ENCODE measurements around the gene XKRX. TPM values are rescaled to one million over a fixed set of nuclear protein-coding genes. Genes with fewer than 3 reads are reported as not detected.

The XKRX gene
- total and polyA plus RNA-seq, 4 donors: under 0.01 TPM; not detected in 3

GRCh38 chrX:100948557-100948956, 19.8 kb upstream of the XKRX start:
- Histone ChIP-seq H3K9me3 (ENCODE audit: control insufficient read depth in 4 of 4, low read length in 3 of 4) (no peaks in the 10 kb centered on the region), H3K36me3 (ENCODE audit: control insufficient read depth in 4 of 4, insufficient read depth in 3 of 4, low read depth in 1 of 4, low read length in 3 of 4) (no peaks in the 10 kb centered on the region)
- WGBS: 96% methylated on average over 1 of the region's 1 CpG

GRCh38 chrX:100946299-100946927, 17.7 kb upstream of the XKRX start:
- no peak overlapping the region for H3K27ac ChIP-seq (ENCODE audit: low read depth in 1 of 2, low read length in 2 of 2)
- WGBS: 79% methylated on average over 2 of the region's 2 CpGs

More at GRCh38 chrX:100948557-100948956, 19.8 kb upstream of the XKRX start:
- Histone ChIP-seq H3K27me3 (ENCODE audit: control insufficient read depth in 4 of 4, insufficient read depth in 4 of 4, low read length in 3 of 4) (peaks cover 0 to 2% (median 0%) of the 10 kb centered on the region in 4 donors), H3K9ac (ENCODE audit: low read depth in 1 of 2, low read length in 2 of 2) (no peak overlapping the region), H3K27ac (ENCODE audit: low read depth in 1 of 2, low read length in 2 of 2) (no peak overlapping the region), H3K4me1 (ENCODE audit: control insufficient read depth in 4 of 4, insufficient read depth in 4 of 4, low read length in 3 of 4) (no peaks in the 10 kb centered on the region), H3K4me3 (ENCODE audit: low read depth in 1 of 3, low read length in 3 of 3) (no peak overlapping the region)
- no peak for TF ChIP-seq YY1 (IDR thresholded peaks at IDR 0.05)
- TF ChIP-seq SP1 (IDR thresholded peaks at IDR 0.05): no peak
- no peak for TF ChIP-seq HNF4G (IDR thresholded peaks at IDR 0.05)
- no peak for TF ChIP-seq ATF3 (IDR thresholded peaks at IDR 0.05)
- TF ChIP-seq EGR1 (IDR thresholded peaks at IDR 0.05; ENCODE audit: low read depth in 2 of 2): no peak
- TF ChIP-seq, protein P1, sequence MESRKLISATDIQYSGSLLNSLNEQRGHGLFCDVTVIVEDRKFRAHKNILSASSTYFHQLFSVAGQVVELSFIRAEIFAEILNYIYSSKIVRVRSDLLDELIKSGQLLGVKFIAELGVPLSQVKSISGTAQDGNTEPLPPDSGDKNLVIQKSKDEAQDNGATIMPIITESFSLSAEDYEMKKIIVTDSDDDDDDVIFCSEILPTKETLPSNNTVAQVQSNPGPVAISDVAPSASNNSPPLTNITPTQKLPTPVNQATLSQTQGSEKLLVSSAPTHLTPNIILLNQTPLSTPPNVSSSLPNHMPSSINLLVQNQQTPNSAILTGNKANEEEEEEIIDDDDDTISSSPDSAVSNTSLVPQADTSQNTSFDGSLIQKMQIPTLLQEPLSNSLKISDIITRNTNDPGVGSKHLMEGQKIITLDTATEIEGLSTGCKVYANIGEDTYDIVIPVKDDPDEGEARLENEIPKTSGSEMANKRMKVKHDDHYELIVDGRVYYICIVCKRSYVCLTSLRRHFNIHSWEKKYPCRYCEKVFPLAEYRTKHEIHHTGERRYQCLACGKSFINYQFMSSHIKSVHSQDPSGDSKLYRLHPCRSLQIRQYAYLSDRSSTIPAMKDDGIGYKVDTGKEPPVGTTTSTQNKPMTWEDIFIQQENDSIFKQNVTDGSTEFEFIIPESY (IDR thresholded peaks at IDR 0.05): no peak
- no peak for TF ChIP-seq JUND (IDR thresholded peaks at IDR 0.05)
- TF ChIP-seq, protein P2, sequence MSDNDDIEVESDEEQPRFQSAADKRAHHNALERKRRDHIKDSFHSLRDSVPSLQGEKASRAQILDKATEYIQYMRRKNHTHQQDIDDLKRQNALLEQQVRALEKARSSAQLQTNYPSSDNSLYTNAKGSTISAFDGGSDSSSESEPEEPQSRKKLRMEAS (IDR thresholded peaks at IDR 0.05): no peak
- no peak for DNase-seq (ENCODE audit: low spot score)

DNA sequence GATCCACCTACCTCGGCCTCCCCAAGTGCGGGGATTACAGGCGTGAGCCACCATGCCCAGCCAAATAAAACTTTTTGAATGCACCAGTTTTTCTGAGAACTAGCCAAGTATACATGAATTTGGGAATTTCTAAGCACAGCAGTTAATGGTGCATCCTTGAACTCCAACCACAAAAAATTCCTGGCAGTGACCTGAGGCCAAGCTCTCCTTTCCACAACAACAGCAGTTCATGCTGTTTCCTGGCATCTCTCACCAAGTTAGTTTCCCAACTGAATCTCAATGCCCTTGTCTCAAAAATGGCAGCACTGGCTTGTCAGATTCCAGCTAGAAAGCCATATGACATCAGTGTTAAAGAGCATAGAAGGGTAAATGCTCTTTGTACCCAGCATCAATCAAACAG, 15.9 kb upstream of the XKRX start:
- no peaks in the 10 kb centered on the region for H3K9me3 ChIP-seq (ENCODE audit: control insufficient read depth in 4 of 4, low read length in 3 of 4)
- H3K4me3 ChIP-seq (ENCODE audit: low read depth in 1 of 3, low read length in 3 of 3): no peak overlapping the region
- no peak overlapping the region for H3K27ac ChIP-seq (ENCODE audit: low read depth in 1 of 2, low read length in 2 of 2)
- 96% methylated on average over 3 of the region's 3 CpGs for WGBS
- H3K4me1 ChIP-seq (ENCODE audit: control insufficient read depth in 4 of 4, insufficient read depth in 4 of 4, low read length in 3 of 4): no peaks in the 10 kb centered on the region
- no peaks in the 10 kb centered on the region for H3K36me3 ChIP-seq (ENCODE audit: control insufficient read depth in 4 of 4, insufficient read depth in 3 of 4, low read depth in 1 of 4, low read length in 3 of 4)
- H3K9ac ChIP-seq (ENCODE audit: low read depth in 1 of 2, low read length in 2 of 2): no peak overlapping the region
- DNase-seq (ENCODE audit: low spot score): no peak
- H3K27me3 ChIP-seq (ENCODE audit: control insufficient read depth in 4 of 4, insufficient read depth in 4 of 4, low read length in 3 of 4): peaks cover 0 to 2% (median 0%) of the 10 kb centered on the region in 4 donors
- TF ChIP-seq SP1 (IDR thresholded peaks at IDR 0.05) (no peak), HNF4A (conservative IDR thresholded peaks at IDR 0.05) (no peak), TAF1 (conservative IDR thresholded peaks at IDR 0.05) (no peak), NR2F2 (IDR thresholded peaks at IDR 0.05) (no peak), FOXA2 (IDR thresholded peaks at IDR 0.05) (no peak), REST (IDR thresholded peaks at IDR 0.05) (no peak), YY1 (IDR thresholded peaks at IDR 0.05) (no peak), JUND (IDR thresholded peaks at IDR 0.05) (no peak)
- TF ChIP-seq, protein P3, sequence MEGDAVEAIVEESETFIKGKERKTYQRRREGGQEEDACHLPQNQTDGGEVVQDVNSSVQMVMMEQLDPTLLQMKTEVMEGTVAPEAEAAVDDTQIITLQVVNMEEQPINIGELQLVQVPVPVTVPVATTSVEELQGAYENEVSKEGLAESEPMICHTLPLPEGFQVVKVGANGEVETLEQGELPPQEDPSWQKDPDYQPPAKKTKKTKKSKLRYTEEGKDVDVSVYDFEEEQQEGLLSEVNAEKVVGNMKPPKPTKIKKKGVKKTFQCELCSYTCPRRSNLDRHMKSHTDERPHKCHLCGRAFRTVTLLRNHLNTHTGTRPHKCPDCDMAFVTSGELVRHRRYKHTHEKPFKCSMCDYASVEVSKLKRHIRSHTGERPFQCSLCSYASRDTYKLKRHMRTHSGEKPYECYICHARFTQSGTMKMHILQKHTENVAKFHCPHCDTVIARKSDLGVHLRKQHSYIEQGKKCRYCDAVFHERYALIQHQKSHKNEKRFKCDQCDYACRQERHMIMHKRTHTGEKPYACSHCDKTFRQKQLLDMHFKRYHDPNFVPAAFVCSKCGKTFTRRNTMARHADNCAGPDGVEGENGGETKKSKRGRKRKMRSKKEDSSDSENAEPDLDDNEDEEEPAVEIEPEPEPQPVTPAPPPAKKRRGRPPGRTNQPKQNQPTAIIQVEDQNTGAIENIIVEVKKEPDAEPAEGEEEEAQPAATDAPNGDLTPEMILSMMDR (IDR thresholded peaks at IDR 0.05; ENCODE audit: low read depth, low read length, missing input control): no peak

More at GRCh38 chrX:100946299-100946927, 17.7 kb upstream of the XKRX start:
- no peaks in the 10 kb centered on the region for H3K4me1 ChIP-seq (ENCODE audit: control insufficient read depth in 4 of 4, insufficient read depth in 4 of 4, low read length in 3 of 4)
- H3K4me3 ChIP-seq (ENCODE audit: low read depth in 1 of 3, low read length in 3 of 3): no peak overlapping the region
- H3K9ac ChIP-seq (ENCODE audit: low read depth in 1 of 2, low read length in 2 of 2): no peak overlapping the region
- DNase-seq (ENCODE audit: low spot score): no peak
- TF ChIP-seq NR2F2 (IDR thresholded peaks at IDR 0.05) (no peak), TAF1 (conservative IDR thresholded peaks at IDR 0.05) (no peak), JUND (IDR thresholded peaks at IDR 0.05) (no peak), SP1 (IDR thresholded peaks at IDR 0.05) (no peak), HNF4G (IDR thresholded peaks at IDR 0.05) (no peak), YY1 (IDR thresholded peaks at IDR 0.05) (no peak), RAD21 (IDR thresholded peaks at IDR 0.05) (no peak), FOXA2 (IDR thresholded peaks at IDR 0.05) (no peak)
- TF ChIP-seq, protein P3 (IDR thresholded peaks at IDR 0.05; ENCODE audit: low read depth, low read length, missing input control): no peak
- no peaks in the 10 kb centered on the region for H3K36me3 ChIP-seq (ENCODE audit: control insufficient read depth in 4 of 4, insufficient read depth in 3 of 4, low read depth in 1 of 4, low read length in 3 of 4)
- H3K9me3 ChIP-seq (ENCODE audit: control insufficient read depth in 4 of 4, low read length in 3 of 4): no peaks in the 10 kb centered on the region
- H3K27me3 ChIP-seq (ENCODE audit: control insufficient read depth in 4 of 4, insufficient read depth in 4 of 4, low read length in 3 of 4): peaks cover 0 to 2% (median 0%) of the 10 kb centered on the region in 4 donors

All from liver (tissue), 9 donors.